Kidney epithelial cell (primary cell): Measurements from ENCODE around the gene ARL5C. TPM values are rescaled to one million over a fixed set of nuclear protein-coding genes. Genes with fewer than 3 reads are reported as not detected.

Source experiments
- DNase-seq: peaks from one replicate; pipeline ENCODE4 v3.0.0-alpha.2; 2010; ENCODE audit warnings: low read depth
- H3K27me3 ChIP-seq: 2 replicates; pipeline ENCODE4 v1.6.0; 2011; ENCODE audit warnings: low read length; ENCODE audit not compliant: control insufficient read depth, insufficient read depth
- H3K36me3 ChIP-seq: 2 replicates; pipeline ENCODE4 v1.5.1; 2011; ENCODE audit warnings: low read length; ENCODE audit not compliant: control insufficient read depth, insufficient read depth
- H3K4me3 ChIP-seq: 2 replicates; pipeline ENCODE4 v1.5.1; 2011; ENCODE audit warnings: low read depth, mild to moderate bottlenecking, control low read depth, low read length
- total RNA-seq: library from RNA; depleted of rRNA; stranded (reverse); fragments of >200 nt; gene quantifications from 2 replicates; pipeline ENCODE4 v1.2.3, GENCODE V29; 2015
- TF ChIP-seq, protein P1 (sequence below): IDR thresholded peaks from 2 replicates; pipeline ENCODE4 v1.5.1; 2011; ENCODE audit warnings: mild to moderate bottlenecking, moderate library complexity, low read length, control low read depth, inconsistent platforms; ENCODE audit not compliant: insufficient read depth, poor library complexity, severe bottlenecking

The ARL5C gene
- total RNA-seq, 1 donor from 2014 or later: not detected

GRCh38 chr17:39193346-39193745 lies 27.4 kb upstream of the ARL5C start:
- H3K36me3 ChIP-seq: peaks cover 1% of the 10 kb centered on the region
- no peak overlapping the region for H3K4me3 ChIP-seq
- H3K27me3 ChIP-seq: no peaks in the 10 kb centered on the region
- no peak for DNase-seq
- TF ChIP-seq, protein P1, sequence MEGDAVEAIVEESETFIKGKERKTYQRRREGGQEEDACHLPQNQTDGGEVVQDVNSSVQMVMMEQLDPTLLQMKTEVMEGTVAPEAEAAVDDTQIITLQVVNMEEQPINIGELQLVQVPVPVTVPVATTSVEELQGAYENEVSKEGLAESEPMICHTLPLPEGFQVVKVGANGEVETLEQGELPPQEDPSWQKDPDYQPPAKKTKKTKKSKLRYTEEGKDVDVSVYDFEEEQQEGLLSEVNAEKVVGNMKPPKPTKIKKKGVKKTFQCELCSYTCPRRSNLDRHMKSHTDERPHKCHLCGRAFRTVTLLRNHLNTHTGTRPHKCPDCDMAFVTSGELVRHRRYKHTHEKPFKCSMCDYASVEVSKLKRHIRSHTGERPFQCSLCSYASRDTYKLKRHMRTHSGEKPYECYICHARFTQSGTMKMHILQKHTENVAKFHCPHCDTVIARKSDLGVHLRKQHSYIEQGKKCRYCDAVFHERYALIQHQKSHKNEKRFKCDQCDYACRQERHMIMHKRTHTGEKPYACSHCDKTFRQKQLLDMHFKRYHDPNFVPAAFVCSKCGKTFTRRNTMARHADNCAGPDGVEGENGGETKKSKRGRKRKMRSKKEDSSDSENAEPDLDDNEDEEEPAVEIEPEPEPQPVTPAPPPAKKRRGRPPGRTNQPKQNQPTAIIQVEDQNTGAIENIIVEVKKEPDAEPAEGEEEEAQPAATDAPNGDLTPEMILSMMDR: no peak

DNA sequence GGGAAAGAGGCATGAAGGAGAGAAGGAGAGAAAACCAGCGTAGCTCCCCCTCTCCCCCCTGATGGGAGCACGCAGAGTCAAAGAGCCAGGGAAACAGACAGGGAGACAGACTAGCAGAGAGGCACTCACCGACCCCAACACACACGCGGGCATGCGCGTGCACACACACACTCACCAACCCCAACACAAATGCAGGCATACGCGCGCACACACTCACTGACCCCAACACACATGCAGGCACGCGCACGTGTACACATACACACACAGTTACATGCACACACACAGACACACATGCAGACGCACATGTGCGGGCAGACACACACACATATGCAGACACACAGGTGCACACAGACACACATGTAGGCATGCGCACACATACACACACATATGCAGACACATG lies 26.9 kb upstream of the ARL5C start:
- TF ChIP-seq, protein P1: no peak
- Histone ChIP-seq H3K27me3 (no peaks in the 10 kb centered on the region), H3K36me3 (peaks cover 1% of the 10 kb centered on the region), H3K4me3 (no peak overlapping the region)
- DNase-seq: no peak

- H3K27me3 ChIP-seq: no peaks in the 10 kb centered on the region
- DNase-seq: no peak
- TF ChIP-seq, protein P1: no peak
- H3K36me3 ChIP-seq: peaks cover 3% of the 10 kb centered on the region
- no peak overlapping the region for H3K4me3 ChIP-seq
Measured at GRCh38 chr17:39191750-39192510, 26.0 kb upstream of the ARL5C start.

DNA sequence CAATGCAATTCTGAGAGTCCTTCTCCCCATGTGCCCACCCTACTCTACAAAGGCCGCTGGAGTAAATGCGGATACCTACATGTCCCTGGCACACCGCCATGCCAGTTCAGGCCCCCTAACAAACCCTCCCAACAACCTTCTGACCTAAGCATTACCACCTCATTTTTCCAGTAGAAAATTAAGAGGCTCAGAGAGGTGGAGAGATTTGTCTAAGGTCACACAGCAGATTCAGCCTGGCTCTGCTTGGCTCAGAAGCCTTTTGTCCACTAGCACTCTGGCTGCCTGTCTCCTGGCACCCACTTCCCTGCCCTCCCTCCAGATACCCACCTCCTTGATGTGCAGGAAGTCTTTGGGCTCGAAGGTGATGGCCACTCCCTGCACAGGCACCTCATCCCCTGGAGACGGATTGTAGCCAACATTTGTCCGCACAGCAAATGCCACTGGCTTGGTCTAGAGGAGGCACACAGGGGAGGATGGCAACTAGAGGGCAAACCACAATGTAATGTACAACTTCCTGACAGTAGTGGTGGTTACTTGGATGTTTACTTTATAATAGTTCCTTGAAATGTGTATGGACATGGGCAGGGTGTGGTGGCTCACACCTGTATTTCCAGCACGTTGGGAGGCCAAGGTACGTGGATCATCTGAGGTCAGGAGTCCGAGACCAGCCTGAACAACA lies 21.3 kb upstream of the ARL5C start:
- Histone ChIP-seq H3K36me3 (peaks cover 3% of the 10 kb centered on the region), H3K27me3 (no peaks in the 10 kb centered on the region), H3K4me3 (no peak overlapping the region)
- TF ChIP-seq, protein P1: no peak
- DNase-seq: no peak

- TF ChIP-seq, protein P1: no peak
- H3K36me3 ChIP-seq: peaks cover 3% of the 10 kb centered on the region
- no peak for DNase-seq
- no peaks in the 10 kb centered on the region for H3K27me3 ChIP-seq
- no peak overlapping the region for H3K4me3 ChIP-seq
Measured at GRCh38 chr17:39186481-39187002, 20.6 kb upstream of the ARL5C start.
